Rectal smooth muscle tissue (tissue), 1 donor: ENCODE results near the gene FOXP1.

Experiments
- H3K27ac ChIP-seq: one replicate; pipeline ENCODE4 v1.7.0; 2013; ENCODE audit warnings: low read depth, low read length, inconsistent platforms
- H3K27me3 ChIP-seq: one replicate; pipeline ENCODE4 v1.7.0; 2013; ENCODE audit warnings: low read length; ENCODE audit not compliant: control insufficient read depth, insufficient read depth
- H3K36me3 ChIP-seq: one replicate; pipeline ENCODE4 v1.7.0; 2013; ENCODE audit warnings: low read length; ENCODE audit not compliant: control insufficient read depth, insufficient read depth
- H3K4me1 ChIP-seq: one replicate; pipeline ENCODE4 v1.7.0; 2013; ENCODE audit warnings: low read length; ENCODE audit not compliant: control insufficient read depth, insufficient read depth
- H3K4me3 ChIP-seq: one replicate; pipeline ENCODE4 v1.7.0; 2013; ENCODE audit warnings: low read length
- H3K9ac ChIP-seq: one replicate; pipeline ENCODE4 v1.7.0; 2013; ENCODE audit warnings: low read length

Gene FOXP1

GRCh38 chr3:71144525-71145253 is 438.8 kb downstream of the FOXP1 start:
- no peak overlapping the region for H3K27ac ChIP-seq
- H3K27me3 ChIP-seq: no peaks in the 10 kb centered on the region
- H3K4me3 ChIP-seq: no peak overlapping the region
- H3K9ac ChIP-seq: no peak overlapping the region
- no peaks in the 10 kb centered on the region for H3K36me3 ChIP-seq
- H3K4me1 ChIP-seq: no peaks in the 10 kb centered on the region

GRCh38 chr3:71143493-71143892 is 440.0 kb downstream of the FOXP1 start:
- H3K36me3 ChIP-seq: no peaks in the 10 kb centered on the region
- H3K27me3 ChIP-seq: no peaks in the 10 kb centered on the region
- H3K4me1 ChIP-seq: no peaks in the 10 kb centered on the region
- no peak overlapping the region for H3K27ac ChIP-seq
- H3K9ac ChIP-seq: no peak overlapping the region
- H3K4me3 ChIP-seq: no peak overlapping the region

DNA sequence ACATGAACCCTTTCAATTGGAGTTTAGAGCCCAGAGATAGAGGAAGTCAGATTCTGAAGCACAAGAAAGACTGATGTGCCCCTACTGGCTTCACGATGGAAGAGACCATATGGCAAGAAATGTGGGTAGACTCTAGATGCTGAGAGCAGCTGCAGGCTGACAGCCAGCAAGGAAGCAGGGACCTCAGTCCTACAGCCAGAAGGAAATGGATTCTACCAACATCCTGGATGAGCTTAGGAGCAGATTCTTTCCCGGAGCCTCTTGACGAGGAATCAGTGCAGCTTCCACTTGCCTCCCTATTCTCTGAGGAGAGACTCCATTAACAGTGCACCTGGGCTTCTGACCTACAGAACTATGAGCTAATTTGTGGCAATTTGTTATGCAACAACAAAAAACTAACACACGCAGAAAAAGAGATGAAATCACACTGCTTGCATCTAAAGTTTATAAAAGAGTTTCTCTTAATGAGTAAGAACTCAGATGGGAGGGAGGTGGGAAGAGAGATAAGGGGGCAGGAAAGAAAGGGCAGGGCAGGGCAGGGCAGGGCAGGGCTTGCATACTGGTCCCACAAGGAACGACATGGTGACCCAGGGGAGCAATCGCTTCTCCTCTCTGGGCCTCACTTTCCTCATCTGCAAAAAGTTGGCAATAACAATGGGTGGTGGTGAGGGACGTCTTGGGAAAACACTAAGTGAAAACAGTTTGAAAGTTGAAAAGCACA is 440.9 kb downstream of the FOXP1 start:
- H3K27ac ChIP-seq: peak overlapping the region; percentile 55
- H3K4me1 ChIP-seq: no peaks in the 10 kb centered on the region
- H3K36me3 ChIP-seq: no peaks in the 10 kb centered on the region
- H3K27me3 ChIP-seq: no peaks in the 10 kb centered on the region
- no peak overlapping the region for H3K4me3 ChIP-seq
- no peak overlapping the region for H3K9ac ChIP-seq

- Histone ChIP-seq H3K4me1 (peaks cover 7% of the 10 kb centered on the region), H3K4me3 (no peak overlapping the region), H3K27ac (peak overlapping the region; percentile 55)
Observed at GRCh38 chr3:71140477-71140876, 443.1 kb downstream of the FOXP1 start.

DNA sequence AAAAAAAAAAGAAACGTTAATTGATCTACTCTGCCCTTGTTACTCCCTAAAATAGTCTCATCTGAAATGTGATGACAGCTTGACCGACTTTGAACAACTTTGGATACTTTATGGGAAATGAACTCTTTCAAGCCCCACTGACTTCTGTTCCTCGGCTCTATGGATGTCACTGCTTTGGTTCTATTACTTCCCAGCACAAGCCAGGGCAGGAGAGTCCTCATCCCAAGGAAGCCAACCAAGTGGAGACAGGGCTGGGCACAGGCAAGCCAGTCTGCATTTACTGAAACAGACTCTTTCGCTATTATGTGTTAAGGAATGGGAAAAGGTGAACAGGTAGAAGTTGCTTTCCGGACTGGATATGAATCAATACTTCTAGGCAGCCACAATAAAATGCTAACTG is 444.0 kb downstream of the FOXP1 start:
- Histone ChIP-seq H3K27ac (no peak overlapping the region), H3K36me3 (no peaks in the 10 kb centered on the region), H3K27me3 (no peaks in the 10 kb centered on the region), H3K9ac (no peak overlapping the region), H3K4me3 (no peak overlapping the region), H3K4me1 (peaks cover 10% of the 10 kb centered on the region)

More at GRCh38 chr3:71140477-71140876, 443.1 kb downstream of the FOXP1 start:
- H3K36me3 ChIP-seq: no peaks in the 10 kb centered on the region
- no peaks in the 10 kb centered on the region for H3K27me3 ChIP-seq
- H3K9ac ChIP-seq: no peak overlapping the region

- Histone ChIP-seq H3K36me3 (no peaks in the 10 kb centered on the region), H3K27me3 (no peaks in the 10 kb centered on the region), H3K9ac (no peak overlapping the region), H3K4me1 (peaks cover 15% of the 10 kb centered on the region), H3K27ac (no peak overlapping the region), H3K4me3 (no peak overlapping the region)
Observed at GRCh38 chr3:71138410-71138809, 445.1 kb downstream of the FOXP1 start.

DNA sequence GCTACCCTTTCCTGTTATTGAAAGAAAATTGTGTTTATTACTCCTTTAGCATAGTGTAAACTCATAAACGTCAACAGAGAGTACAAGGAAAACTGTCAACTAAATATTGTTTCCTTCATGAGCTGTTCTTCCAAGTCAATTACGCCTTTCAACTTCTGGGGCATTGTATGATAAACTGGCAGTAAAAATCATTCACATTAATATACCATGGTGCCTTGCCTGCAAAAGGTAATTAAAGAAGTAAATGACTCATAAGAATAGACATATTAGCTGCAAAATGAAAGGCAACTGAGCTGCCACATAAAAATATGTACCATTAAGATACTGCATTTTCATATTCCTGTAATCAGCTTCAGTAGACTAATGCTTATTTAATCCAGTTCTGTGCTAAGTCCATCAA is 447.3 kb downstream of the FOXP1 start:
- Histone ChIP-seq H3K27ac (peak overlapping the region; percentile 84), H3K27me3 (no peaks in the 10 kb centered on the region), H3K4me3 (no peak overlapping the region), H3K4me1 (peaks cover 24% of the 10 kb centered on the region), H3K9ac (no peak overlapping the region), H3K36me3 (no peaks in the 10 kb centered on the region)

DNA sequence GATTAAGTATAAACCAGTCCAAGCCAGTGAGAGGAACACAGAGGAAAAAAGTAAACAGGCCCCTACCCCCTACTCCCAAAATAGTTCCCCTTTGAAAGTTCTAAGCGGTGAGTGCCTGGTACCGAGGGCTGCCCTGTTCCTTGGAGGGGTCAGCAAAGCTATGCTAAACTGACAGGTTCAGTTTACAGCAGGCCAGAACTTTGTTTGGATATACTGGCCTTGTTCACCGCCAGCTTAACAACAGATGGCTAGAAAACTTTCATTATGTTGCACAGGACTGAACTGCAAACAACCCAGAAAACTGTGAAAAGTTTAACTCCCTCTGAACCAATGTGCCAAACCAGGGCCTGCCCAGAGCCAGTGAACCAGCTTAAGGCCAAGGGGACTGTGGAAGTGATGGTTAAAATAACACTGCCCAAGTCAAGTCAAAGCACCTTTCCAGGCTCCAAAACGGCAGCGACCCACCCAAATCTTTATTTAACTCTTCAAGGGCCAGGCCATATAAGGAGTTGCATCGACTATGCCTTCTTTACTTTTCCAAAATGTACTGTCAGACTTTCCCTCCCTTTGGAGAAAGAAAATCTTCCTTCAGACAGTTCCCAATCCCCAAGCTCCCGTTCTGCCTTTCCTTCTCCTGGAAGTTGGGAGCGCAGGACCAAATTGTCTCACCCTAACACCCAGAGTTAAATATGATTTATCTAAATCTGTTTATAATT is 448.0 kb downstream of the FOXP1 start:
- Histone ChIP-seq H3K27ac (peak overlapping the region; percentile 84), H3K4me1 (peaks cover 24% of the 10 kb centered on the region), H3K4me3 (peak overlapping the region; percentile 33), H3K27me3 (no peaks in the 10 kb centered on the region), H3K36me3 (no peaks in the 10 kb centered on the region), H3K9ac (no peak overlapping the region)

GRCh38 chr3:71134521-71134920 is 449.0 kb downstream of the FOXP1 start:
- Histone ChIP-seq H3K4me1 (peaks cover 24% of the 10 kb centered on the region), H3K27ac (peak overlapping the region; percentile 84), H3K9ac (no peak overlapping the region), H3K4me3 (peak overlapping the region; percentile 40), H3K27me3 (no peaks in the 10 kb centered on the region), H3K36me3 (no peaks in the 10 kb centered on the region)

DNA sequence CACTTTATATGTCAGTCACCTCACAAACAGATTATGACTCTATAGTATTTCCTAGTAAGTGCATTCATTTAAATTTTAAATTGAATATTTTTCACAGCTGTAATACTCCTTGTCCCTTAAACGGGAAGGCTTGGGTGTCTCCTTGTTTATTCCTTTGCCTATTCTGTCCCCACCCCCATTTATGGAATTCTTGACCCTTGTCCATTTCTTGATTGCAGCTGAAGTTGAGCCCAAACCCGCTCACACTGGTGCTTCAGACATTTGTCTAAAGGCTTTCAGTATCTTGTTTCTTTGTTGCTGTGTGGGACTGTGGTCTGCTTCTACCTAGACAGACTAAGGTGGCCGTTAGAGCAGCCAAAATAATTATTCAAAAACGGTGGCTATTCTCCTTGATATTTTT is 449.7 kb downstream of the FOXP1 start:
- peaks cover 24% of the 10 kb centered on the region for H3K4me1 ChIP-seq
- no peak overlapping the region for H3K9ac ChIP-seq
- H3K36me3 ChIP-seq: no peaks in the 10 kb centered on the region
- H3K27me3 ChIP-seq: no peaks in the 10 kb centered on the region
- H3K27ac ChIP-seq: peak overlapping the region; percentile 77
- H3K4me3 ChIP-seq: peak overlapping the region; percentile 36

DNA sequence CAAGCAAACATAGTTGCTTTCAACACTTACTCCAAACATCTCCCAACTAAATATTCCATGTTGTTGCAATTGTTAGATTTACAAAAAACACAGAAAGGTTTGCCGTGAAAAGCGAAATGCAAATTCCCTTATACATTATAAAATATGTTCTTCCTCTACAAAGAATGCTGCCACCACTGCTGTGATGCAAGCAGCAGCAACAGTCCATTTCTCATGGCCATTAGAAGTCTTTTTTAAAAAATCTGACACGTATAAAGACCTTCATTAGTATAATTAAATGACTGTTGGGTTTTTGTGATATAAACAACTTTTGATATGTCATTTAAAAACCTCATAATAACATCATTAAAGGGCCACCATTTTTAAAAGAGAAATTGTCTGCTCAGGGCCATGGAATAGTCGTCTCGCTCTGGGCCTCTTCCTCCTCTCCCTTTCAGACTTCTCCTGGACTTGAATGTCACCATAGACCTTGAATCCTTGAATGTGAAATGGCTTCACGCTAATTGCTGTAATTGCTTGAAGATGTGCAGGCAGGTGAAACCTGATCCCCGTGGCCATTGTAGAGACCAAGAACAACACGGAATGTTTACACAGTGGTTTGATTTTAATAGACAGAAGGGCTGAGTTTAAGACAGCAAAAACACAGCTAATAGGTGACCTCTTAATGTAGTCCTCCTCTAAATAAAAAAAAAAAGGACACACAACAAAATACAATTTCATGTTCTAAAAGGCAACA is 450.4 kb downstream of the FOXP1 start:
- no peak overlapping the region for H3K4me3 ChIP-seq
- no peaks in the 10 kb centered on the region for H3K36me3 ChIP-seq
- no peak overlapping the region for H3K9ac ChIP-seq
- peak overlapping the region; percentile 81 for H3K27ac ChIP-seq
- H3K27me3 ChIP-seq: no peaks in the 10 kb centered on the region
- H3K4me1 ChIP-seq: peaks cover 24% of the 10 kb centered on the region
